TTC549 (cell line): ENCODE measurements around the gene TBL3.
"Not testable (repeated sequence)": the region's sequence is repeated elsewhere in the genome, so short reads cannot be mapped to it uniquely, and the experiment has no call there.

ENCODE experiments used
- FAIRE-seq: peaks from 2 replicates; lab custom pipeline; 2012; peaks lifted over from hg19 to GRCh38; lab: Jason Lieb, UNC

TBL3 gene

GRCh38 chr16:2001035-2001434 lies 29.2 kb downstream of the TBL3 start:
- FAIRE-seq: no peak

GRCh38 chr16:2001456-2002355 lies 29.9 kb downstream of the TBL3 start:
- FAIRE-seq: no peak

- FAIRE-seq: no peak
These were observed 30.8 kb downstream of the TBL3 start for GRCh38 chr16:2002406-2003230.

DNA sequence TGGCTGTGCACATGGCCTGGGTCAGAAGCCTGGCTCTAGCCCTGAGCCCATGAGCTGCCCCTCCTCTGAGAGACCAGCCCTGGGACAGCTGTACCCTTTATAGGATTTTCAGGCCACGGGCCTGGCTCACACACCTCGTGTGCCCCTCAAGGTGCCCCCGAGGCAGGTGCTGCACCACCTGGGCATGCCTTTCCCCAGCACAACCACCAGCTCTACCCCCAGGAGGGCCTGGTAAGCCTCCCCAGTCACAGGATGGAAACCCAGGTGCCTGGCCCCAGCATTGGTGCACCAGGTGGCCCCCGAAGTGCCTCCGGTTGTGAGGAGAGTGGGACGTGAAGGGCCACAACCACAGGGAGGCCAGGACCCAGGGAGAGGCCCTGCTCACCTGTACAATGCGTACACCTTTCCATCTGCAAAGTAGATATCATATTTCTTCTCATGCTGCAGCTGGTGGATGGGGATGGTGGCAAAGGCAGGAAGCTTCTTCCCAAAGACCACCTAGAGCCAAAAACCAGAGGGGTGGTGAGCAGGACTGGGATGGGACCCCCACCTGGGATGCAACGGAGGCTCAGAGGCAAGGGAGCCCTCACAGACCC lies 31.5 kb downstream of the TBL3 start:
- FAIRE-seq: no peak

GRCh38 chr16:2003827-2004641 lies 32.2 kb downstream of the TBL3 start:
- FAIRE-seq: peak; percentile 43

DNA sequence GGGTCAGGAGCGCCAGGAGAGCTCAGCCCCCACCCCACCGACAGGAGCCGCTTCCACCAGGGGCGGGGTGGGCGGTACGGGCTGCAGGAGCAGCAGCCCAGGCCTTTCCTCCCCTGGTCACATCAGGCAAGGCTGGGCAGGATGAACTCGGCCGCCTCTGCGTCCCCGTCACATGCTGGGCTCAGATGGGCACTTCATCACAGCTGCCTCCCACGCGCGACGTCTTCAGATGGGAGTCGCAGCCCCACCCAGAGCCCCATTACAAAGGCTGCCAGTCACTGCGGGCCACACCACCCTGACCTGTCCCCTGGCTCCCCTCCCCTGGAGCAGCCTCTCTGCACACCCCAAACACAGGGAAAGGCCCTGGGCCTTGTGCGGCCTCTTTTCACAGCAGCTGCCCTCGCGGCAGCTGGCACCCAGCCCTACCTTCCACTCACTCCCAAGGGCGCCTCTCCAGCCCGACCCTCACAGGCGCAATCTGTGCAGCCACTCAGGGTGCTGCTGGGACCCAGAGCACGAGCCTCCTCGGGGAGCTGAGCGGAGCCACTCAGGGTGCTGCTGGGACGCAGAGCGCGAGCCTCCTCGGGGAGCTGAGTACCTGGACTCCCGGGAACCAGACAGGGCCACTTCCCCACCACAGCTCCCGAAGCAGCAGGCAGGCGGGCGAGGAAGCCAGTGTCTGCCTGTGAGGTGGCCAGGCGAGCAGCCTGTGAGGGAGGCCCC lies 33.1 kb downstream of the TBL3 start:
- FAIRE-seq: no peak

GRCh38 chr16:2005646-2006045 lies 33.8 kb downstream of the TBL3 start:
- FAIRE-seq: no peak

DNA sequence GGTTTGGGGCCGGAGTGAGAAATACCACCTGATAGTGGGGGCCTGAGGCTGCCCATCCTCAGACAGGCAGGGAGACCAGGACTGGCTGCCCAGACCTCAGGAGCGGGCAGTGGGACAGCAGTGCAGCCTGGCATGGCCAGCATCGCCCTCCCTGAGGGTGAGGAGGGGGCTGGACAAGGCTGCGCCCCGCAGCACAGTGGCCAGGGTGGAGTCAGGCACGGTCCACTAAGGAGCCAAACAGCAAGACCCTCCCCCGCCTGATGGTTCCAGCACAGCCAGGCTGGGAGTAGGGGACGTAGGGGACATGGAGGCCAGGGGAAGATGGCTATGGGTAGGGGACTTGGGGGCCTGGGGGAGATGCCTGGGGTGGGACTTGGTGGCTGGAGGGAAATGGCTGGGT lies 34.5 kb downstream of the TBL3 start:
- FAIRE-seq: no peak

DNA sequence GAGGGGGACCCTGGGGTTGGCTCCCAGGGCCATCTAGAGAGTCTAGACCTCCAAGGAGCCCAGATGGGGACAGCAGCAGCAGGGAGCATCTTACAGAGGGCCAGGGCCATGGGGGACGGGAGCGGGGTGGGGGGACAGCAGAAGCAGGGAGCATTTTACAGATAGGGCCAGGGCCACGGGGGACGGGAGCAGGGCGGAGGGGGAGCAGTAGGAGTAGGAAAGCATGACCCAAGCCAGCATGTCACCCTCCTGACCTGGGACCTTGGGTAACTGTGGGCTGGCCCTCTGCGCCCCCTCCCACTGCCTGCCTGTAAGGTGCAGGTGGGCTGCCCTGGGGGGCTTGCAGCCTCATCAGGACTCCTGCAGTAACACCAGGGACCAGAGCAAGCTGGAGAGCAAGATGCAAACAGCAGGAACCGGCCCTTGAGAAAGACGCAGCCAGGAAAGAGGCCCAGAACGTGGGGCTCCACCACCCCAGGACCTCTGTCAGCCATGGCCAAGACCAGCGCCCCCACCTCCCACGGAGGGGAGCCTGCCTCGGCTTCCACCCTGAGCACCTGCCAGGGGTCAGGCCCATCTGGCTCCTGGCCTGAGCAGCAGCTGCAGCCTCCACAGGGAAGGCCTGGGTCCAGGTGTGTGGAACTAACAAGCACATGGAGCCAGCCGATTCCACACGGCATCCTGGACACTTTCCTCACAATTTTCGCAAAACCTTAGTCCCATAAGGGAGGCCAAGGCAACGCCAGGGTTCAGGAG lies 35.4 kb downstream of the TBL3 start:
- no peak for FAIRE-seq

DNA sequence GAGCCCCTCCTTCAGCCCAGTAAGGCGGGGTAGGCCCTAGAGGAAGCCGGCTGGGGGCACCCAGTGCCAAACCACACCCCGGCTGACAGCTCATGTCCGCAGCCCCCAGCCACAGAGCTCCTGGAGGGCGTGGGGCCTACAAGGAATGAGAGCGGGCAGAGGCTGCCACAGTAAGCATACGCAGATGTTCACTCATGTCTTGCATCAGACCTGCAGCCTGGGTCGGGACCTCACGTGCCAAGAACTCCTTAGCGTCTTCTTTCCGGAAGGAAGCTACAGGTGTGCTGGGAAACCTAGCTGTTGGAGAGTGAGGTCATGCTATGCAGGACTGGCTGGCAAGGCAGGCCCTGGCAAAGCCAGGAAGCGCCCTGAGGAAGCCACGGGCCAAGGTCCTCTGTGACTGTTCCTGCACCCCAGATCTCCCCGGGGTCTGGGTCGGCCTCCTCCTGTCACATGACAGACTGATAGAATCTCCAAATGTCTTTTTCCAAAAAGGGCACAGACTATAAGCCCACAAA lies 36.2 kb downstream of the TBL3 start:
- no peak for FAIRE-seq

- FAIRE-seq: no peak
These were observed 36.8 kb downstream of the TBL3 start for GRCh38 chr16:2008631-2009163.

DNA sequence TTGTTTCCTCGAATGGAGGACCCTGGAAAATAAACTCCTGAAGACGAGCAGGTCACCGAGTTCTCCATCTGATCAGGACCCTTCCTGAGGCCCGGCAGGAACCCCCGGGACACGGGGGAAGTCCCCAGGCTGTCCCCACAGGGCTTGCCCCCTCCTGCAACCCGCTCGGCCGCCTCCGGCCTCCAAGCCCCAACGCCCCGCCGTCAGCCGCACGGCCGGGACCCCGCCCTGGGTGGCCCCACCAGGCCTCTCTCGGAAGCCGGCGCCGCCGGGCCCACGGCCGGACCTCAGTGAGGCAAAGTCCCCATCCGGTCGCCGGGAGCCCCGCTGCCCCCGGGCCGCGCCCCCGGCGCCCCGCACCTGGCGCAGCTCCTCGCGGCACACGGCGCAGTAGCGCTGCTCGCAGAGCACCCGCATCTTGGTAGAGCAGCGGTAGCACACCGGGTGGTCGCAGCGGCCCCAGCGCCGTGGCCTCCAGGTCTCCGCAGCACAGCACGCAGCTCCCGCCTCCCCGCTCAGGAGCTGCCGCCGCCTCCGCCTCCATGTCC lies 37.4 kb downstream of the TBL3 start:
- FAIRE-seq: no peak

GRCh38 chr16:2009791-2010510 lies 38.1 kb downstream of the TBL3 start, which contains the start of gene ZNF598:
Gene ZNF598 (minus strand): TSS chr16:2009821.
- FAIRE-seq: no peak

DNA sequence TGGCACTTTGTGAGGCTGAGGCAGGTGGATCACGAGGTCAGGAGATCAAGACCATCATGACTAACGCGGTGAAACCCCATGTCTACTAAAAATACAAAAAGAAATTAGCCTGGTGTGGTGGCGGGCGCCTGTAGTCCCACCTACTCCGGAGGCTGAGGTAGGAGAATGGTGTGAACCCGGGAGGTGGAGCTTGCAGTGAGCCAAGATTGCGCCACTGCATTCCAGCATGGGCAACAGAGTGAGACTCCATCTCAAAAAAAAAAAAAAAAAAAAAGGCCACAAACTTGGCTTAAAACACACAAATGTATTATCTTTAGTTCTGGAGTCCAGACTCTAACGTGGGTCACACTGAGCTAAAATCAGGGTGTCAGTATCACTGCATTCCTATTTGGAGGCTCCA lies 39.9 kb downstream of the TBL3 start:
- FAIRE-seq: not testable (repeated sequence)

DNA sequence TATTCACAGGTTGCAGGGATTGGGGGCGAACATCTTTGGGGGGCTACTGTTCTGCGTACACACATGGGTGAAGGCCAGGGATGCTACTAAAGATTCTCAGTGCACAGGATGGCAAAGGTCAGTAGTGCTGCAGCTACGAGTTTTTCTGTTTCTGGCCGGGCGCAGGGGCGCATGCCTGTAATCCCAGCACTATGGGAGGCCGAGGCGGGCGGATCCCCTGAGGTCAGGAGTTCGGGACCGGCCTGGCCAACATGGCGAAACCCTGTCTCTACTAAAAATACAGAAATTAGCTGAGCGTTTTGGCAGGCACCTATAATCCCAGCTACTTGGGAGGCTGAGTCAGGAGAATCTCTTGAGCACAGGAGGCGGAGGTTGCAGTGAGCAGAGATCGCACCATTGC lies 41.7 kb downstream of the TBL3 start:
- FAIRE-seq: no peak

DNA sequence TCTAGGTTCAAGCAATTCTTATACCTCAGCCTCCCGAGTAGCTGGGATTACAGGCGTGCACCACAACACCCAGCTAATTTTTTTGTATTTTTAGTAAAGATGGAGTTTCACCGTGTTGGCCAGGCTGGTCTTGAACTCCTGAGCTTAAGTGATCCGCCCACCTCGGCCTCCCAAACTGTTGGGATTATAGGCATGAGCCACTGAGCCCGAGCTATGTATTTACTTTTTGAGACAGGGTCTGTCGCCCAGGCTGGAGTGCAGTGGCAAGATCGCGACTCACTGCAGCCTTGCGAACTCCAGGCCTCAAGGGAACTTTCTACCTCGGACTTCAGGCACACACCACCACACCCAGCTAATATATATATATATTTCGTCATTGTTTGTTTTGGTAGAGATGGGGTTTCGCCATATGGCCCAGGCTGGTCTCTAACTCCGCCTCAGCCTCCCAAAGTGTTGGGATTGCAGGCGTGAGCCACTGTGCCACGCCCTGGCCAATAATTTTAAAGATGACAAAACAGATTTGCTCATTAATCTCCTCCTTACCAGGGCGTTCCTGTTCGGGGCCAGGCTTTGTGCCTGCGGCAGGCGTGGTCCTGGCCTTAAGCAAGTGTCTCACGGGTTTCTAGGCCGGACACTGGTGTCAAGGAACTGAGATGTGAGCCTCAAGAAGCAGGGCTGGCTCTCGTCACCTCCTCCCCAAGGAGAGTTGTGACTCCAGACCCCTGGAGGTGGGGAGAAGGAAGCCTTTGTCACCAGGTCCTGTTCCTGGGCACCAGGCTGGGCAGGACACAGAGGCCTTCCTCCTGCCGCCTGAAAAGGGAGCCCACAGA lies 43.5 kb downstream of the TBL3 start:
- no peak for FAIRE-seq

DNA sequence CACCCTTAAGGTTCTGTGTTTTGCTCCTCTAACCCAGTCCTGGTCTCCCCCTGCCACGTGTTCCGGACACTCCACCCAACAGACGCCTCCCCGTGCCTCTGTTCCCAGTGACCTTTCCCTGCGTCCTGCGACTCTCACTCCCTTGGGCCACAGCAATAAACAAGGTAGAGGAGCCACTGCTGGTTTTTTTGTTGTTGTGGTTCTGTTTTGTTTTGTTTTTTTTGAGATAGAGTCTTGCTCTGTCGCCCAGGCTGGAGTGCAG lies 44.0 kb downstream of the TBL3 start:
- FAIRE-seq: no peak

- no peak for FAIRE-seq
These were observed 44.6 kb downstream of the TBL3 start for GRCh38 chr16:2016407-2016922.
